ENCODE results near the gene RBM47.
"Not testable (repeated sequence)": the region's sequence is repeated elsewhere in the genome, so short reads cannot be mapped to it uniquely, and the experiment has no call there.

RBM47 gene

DNA sequence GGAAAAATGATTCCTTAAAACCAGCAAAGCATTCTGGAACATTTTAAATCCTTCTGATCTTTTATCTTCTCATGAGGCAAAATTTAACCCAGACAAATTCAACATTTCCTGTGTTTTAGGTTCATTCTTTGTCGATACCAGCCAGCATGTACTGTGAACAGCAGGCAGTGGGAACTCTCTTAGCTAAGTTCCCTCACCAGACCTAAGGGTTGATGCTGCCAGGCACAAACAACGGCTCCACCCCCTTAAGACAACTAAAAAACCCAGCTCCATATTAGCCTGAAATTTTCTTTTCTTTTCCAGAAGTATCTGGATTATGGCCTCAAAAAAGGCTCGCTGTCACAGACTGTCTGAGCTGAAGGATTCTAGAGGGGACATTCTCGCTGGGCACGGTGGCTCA is 2.4 kb upstream of the RBM47 start:
- Mint-ChIP-seq H3K4me1 (ENCODE audit: low read depth) (peaks cover 18% of the 10 kb centered on the region), H3K27me3 (peaks cover 34% of the 10 kb centered on the region), H3K27ac (no peak overlapping the region), H3K4me3 (no peak overlapping the region), H3K9me3 (no peaks in the 10 kb centered on the region), H3K36me3 (ENCODE audit: low read depth) (no peaks in the 10 kb centered on the region)

DNA sequence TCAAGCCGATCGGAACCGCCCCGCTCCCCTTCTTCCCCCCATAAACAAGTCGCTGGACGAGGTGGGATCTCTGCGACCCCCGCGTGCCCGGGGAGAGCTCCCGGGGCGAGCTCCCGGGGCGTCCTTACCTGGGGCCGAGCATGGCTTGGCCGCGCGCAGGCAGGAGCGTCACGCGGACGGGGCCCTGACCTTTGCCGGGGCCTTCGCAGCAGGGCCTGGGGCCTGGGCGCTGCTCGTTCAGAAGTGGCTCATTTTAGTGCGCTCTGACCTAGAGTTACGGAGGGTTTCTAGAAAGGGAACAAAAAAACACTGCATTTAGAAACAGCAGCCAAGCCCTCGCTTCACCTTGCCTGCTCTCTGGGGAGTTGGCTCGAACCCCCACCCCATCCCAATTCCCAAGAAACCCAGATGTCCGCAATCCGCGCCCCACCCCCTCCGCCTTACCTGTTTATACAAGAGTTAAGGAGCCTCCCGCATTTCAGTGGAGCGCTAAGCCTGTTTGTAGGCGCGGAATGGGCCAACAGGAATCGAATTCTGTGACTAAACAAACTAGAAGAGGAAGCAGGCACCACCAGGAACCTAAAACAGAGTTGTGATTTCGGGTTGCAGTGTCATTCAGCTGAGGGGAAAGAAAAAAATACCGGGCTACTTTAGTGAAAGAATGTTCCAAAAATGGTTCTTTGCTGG is 814 bp upstream of the RBM47 start:
- Mint-ChIP-seq H3K9me3 (no peaks in the 10 kb centered on the region), H3K4me3 (peak overlapping the region; percentile 80), H3K4me1 (ENCODE audit: low read depth) (peaks cover 29% of the 10 kb centered on the region), H3K27me3 (peaks cover 47% of the 10 kb centered on the region), H3K27ac (peak overlapping the region; percentile 68), H3K36me3 (ENCODE audit: low read depth) (no peaks in the 10 kb centered on the region)

DNA sequence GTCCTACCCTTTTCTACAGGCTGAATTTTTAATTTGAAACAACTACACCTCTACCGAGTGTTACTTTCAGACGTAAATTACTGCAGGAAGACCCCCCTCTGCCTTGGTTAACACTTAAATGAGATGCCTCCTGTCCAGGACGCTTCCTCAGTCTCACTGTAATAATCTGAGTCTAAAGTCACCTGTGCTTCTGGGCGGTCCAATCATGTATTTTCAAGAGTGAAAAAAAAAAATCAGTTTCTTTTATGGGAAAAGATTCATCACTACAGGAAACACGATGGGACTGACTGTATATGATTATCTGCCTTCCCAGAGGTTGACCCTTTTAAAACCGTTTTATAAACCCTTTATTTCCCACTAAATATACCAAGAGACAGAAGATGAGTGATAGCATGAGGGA is 776 bp downstream of the RBM47 start:
- no peaks in the 10 kb centered on the region for H3K36me3 Mint-ChIP-seq (ENCODE audit: low read depth)
- peak overlapping the region; percentile 80 for H3K4me3 Mint-ChIP-seq
- peaks cover 47% of the 10 kb centered on the region for H3K27me3 Mint-ChIP-seq
- H3K9me3 Mint-ChIP-seq = no peaks in the 10 kb centered on the region
- peaks cover 29% of the 10 kb centered on the region for H3K4me1 Mint-ChIP-seq (ENCODE audit: low read depth)
- no peak overlapping the region for H3K27ac Mint-ChIP-seq

DNA sequence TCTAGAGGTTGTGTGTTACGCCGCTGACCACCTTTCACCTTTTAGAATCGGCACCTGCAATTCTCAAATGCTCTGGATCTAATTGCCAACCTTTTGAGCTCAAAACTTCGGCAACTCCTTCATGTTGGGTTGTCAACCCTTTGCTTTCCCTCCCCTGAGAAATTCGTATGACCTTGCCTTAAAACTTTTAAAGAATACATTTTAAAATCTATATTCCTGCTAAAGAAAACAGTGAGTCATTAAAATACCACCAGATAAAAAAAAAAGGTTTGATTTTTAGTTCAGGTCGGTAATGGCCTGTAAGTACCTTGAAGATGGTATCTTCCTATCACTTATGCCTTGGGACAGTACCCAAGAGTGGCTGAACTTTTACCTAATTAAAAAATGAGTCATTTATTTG is 1.3 kb downstream of the RBM47 start:
- not testable (repeated sequence) for H3K9me3 Mint-ChIP-seq; H3K36me3 Mint-ChIP-seq (ENCODE audit: low read depth); H3K4me3 Mint-ChIP-seq; H3K27ac Mint-ChIP-seq
- Mint-ChIP-seq H3K4me1 (ENCODE audit: low read depth) (peaks cover 29% of the 10 kb centered on the region), H3K27me3 (peaks cover 47% of the 10 kb centered on the region)

DNA sequence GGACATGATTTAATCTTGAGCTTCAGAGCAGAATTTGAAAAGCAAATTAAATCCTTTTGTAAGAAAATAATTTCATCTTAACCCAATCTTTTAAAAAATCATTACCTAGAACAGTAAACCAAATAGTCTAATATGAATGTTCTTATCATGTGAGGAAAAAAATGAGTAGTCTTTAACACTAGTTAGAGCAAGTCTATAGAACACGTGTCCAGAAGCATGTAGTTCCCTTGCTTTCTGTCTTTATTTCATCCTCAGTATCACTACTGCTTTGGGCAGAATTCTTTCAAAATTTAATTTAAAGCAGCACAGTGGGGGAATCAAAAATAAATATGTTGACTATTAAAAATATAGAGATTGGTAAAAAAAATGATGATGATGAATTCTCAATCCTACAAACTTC is 2.1 kb downstream of the RBM47 start:
- no peaks in the 10 kb centered on the region for H3K9me3 Mint-ChIP-seq
- no peak overlapping the region for H3K27ac Mint-ChIP-seq
- H3K36me3 Mint-ChIP-seq (ENCODE audit: low read depth) = no peaks in the 10 kb centered on the region
- peaks cover 50% of the 10 kb centered on the region for H3K27me3 Mint-ChIP-seq
- H3K4me1 Mint-ChIP-seq (ENCODE audit: low read depth) = peaks cover 37% of the 10 kb centered on the region
- no peak overlapping the region for H3K4me3 Mint-ChIP-seq

DNA sequence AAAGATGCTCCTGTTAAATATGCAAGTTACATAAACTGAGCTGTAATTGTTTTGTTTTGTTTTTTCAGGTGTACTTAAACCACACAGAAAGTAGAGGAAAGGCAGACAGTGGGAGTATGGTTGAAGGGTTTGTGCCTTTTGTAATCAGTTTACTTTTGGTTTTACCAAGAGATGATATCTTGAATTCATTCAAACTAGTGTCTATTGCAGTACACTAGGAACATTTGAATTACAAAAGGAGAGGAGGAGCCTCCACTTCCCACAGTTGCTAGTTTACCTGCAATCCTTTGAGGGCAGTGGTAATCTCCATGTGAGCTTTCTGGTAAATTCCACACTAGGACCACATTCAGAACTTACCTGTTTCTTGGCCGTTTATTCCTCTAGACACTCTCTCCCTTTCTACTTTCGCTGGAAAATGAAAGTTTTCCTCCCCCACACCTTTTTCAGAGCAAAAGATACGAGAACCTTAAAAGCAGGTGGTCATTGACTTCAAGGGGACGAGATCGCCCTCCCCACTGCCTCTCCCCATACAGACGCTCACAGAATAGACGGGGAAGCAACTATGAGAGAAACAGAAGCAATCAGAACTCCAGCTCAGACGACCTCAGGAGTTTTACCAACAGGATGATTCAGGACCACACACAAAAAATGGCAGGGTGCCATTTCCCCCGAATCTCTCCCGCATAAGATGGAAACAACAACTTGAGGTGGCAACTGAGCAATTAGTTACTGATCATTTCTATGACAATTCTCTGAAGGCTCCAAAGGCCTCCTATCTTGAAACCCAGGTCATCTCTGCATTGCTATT is 3.3 kb downstream of the RBM47 start:
- no peak overlapping the region for H3K27ac Mint-ChIP-seq
- no peaks in the 10 kb centered on the region for H3K9me3 Mint-ChIP-seq
- peaks cover 50% of the 10 kb centered on the region for H3K27me3 Mint-ChIP-seq
- no peak overlapping the region for H3K4me3 Mint-ChIP-seq
- H3K4me1 Mint-ChIP-seq (ENCODE audit: low read depth) = peaks cover 48% of the 10 kb centered on the region
- no peaks in the 10 kb centered on the region for H3K36me3 Mint-ChIP-seq (ENCODE audit: low read depth)

DNA sequence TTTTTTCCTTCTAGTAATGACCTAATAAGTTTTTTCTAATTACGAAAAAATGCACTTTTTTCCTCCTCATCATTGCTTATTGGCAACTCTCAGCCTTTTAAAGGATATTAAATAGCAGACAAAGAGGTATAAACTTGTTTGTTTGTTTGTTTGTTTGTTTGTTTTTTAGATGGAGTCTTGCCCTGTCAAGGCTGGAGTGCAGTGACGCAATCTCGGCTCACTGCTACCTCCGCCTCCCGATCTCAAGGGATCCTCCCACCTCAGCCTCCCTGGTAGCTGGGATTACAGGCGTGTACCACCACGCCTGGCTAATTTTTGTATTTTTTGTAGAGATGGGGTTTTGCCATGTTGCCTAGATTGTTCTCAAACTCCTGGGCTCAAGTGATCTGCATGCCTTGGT is 6.0 kb downstream of the RBM47 start:
- H3K9me3 Mint-ChIP-seq = no peaks in the 10 kb centered on the region
- peaks cover 30% of the 10 kb centered on the region for H3K27me3 Mint-ChIP-seq
- H3K4me1 Mint-ChIP-seq (ENCODE audit: low read depth) = peaks cover 39% of the 10 kb centered on the region
- no peaks in the 10 kb centered on the region for H3K36me3 Mint-ChIP-seq (ENCODE audit: low read depth)
- no peak overlapping the region for H3K27ac Mint-ChIP-seq
- no peak overlapping the region for H3K4me3 Mint-ChIP-seq

DNA sequence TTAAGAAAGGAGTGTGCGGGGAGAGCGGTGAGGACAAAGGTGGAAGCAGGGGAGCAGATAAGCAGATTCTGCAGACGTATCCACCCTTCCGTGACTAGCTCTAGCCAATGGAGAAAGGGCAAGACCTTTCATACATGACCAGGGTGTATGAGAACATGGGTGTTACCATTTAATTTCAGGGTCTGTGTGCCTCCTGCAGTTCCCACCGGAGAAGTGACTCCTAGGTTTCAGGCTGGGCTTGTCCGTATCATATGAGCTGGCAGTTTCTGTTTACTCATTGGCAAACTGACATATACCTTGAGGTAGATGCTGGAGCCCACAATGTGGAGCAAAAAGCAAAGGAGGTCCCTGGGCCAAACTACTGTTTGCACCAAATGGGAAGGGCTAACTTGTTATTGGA is 6.8 kb downstream of the RBM47 start:
- Mint-ChIP-seq H3K36me3 (ENCODE audit: low read depth) (no peaks in the 10 kb centered on the region), H3K4me1 (ENCODE audit: low read depth) (peaks cover 35% of the 10 kb centered on the region), H3K27me3 (peaks cover 25% of the 10 kb centered on the region), H3K27ac (no peak overlapping the region), H3K9me3 (no peaks in the 10 kb centered on the region), H3K4me3 (no peak overlapping the region)

DNA sequence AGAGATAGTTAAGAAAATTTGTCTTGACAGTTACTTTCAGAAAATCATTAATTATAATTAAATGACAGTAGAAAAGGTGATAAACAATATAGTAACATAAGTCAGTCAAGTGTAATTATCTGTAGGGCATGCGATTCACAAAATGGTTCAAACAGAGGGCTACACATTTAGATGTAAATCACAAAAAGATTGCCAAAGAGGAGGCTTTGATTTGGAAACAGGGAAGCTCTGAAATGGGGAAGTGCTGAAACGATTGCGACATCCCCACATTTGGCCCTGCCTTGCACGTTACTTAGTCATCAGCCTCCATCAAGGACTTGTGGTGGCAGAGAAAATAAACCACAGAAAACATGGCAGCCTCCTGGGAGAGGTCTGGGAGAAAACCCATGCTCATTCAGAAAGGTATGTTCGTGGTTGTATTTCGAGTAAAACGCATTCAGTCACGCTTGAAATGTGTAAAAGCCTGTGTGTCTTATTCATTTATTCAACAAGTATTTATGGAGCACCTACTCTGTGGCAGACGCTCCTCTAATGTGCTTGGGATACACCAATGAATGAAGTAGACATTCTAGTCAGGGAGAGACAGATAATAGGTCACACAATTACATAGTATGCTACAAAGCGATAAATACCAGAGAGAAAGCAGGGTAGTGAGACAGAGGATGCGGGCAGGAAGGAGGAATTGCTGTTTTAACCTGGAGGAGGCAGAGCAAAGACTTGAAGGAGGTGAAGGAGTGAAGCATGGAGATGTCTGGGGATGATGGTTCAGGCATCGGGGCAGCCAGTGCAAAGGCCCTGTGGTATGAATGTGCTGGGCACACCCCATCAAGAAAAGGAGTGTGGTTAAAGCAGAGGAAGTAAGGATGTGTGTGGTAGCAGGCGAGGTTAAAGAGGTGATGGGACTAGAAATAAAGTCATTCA is 7.8 kb downstream of the RBM47 start:
- H3K27ac Mint-ChIP-seq = peak overlapping the region; percentile 14
- no peaks in the 10 kb centered on the region for H3K36me3 Mint-ChIP-seq (ENCODE audit: low read depth)
- H3K9me3 Mint-ChIP-seq = no peaks in the 10 kb centered on the region
- H3K4me1 Mint-ChIP-seq (ENCODE audit: low read depth) = peaks cover 32% of the 10 kb centered on the region
- H3K4me3 Mint-ChIP-seq = no peak overlapping the region
- peaks cover 14% of the 10 kb centered on the region for H3K27me3 Mint-ChIP-seq

DNA sequence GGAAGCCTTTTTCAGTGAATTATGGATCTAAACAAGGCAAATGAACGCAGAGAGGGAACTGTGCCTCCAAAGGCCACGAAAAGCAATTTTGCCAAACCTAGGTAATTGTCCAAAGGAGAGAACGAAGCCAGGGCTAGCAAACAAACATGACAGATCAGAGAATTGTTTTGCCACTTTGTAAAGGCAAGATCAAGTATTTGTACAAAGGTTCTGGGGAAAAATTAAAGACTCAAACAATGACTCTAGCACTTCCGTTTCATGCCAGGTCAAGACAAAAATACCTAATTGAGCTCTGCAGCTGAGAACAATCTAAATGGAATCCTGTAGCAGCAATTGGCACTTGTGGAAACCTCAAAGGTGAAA is 8.5 kb downstream of the RBM47 start:
- peaks cover 8% of the 10 kb centered on the region for H3K27me3 Mint-ChIP-seq
- H3K36me3 Mint-ChIP-seq (ENCODE audit: low read depth) = no peaks in the 10 kb centered on the region
- peaks cover 26% of the 10 kb centered on the region for H3K4me1 Mint-ChIP-seq (ENCODE audit: low read depth)
- no peaks in the 10 kb centered on the region for H3K9me3 Mint-ChIP-seq
- no peak overlapping the region for H3K4me3 Mint-ChIP-seq
- no peak overlapping the region for H3K27ac Mint-ChIP-seq

DNA sequence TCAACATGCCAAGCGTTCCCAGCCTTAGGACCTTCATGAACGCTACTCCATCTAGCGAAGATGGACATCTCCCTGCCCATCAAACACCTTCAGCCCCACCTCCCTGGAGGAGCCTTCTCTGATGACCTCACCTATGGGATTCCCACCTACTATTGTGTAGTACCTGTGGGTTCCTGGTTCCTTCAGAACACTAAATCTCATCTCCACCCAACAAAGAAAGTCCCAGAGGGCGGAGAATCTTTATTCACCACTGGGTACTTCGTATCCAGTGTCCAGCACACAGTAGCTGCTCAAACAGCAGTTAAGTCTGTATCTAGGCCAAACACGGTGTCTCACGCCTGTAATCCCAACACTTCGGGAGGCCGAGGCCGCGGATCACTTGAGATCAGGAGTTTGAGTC is 10.1 kb downstream of the RBM47 start:
- no peak overlapping the region for H3K4me3 Mint-ChIP-seq
- no peak overlapping the region for H3K27ac Mint-ChIP-seq
- H3K4me1 Mint-ChIP-seq (ENCODE audit: low read depth) = peaks cover 24% of the 10 kb centered on the region
- H3K27me3 Mint-ChIP-seq = peaks cover 3% of the 10 kb centered on the region
- no peaks in the 10 kb centered on the region for H3K9me3 Mint-ChIP-seq
- H3K36me3 Mint-ChIP-seq (ENCODE audit: low read depth) = no peaks in the 10 kb centered on the region

DNA sequence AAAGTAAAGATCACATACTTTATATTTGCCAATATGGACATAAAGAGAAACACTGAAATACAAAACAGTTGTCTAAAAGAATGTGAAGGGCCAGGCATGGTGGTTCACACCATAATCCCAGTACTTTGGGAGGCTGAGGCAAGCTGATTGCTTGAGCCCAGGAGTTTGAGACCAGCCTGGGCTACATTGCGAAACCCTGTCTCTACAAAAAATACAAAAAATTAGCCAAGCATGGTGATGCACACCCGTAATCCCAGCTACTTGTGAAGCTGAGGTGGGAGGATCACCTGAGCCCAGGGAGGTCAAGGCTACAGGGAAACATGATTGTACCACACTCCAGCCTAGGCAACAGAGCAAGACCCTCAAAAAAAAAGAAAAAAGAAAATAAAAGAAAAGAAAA is 11.8 kb downstream of the RBM47 start:
- Mint-ChIP-seq H3K27me3 (peaks cover 3% of the 10 kb centered on the region), H3K9me3 (no peaks in the 10 kb centered on the region), H3K36me3 (ENCODE audit: low read depth) (no peaks in the 10 kb centered on the region), H3K4me3 (no peak overlapping the region), H3K27ac (no peak overlapping the region), H3K4me1 (ENCODE audit: low read depth) (peaks cover 19% of the 10 kb centered on the region)

DNA sequence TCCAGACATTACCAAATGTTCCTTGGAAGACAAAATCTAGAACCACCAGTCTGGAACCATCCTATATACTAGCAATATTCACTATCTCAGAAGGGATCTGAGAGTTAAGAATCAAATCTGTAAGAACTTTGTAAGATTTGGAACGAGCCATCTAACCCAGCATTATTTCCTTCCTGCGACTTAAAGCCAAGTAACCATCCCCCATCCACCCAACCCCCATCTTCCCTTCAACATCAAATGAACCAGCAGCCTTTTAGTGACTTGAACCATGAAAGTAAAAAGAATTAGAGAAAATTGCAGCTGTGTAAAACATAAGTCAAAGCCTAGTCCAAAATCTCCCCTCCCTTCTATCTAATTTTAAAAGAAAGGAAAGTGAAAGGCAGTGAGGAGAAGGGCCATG is 15.6 kb downstream of the RBM47 start:
- Mint-ChIP-seq H3K36me3 (ENCODE audit: low read depth) (no peaks in the 10 kb centered on the region), H3K9me3 (no peaks in the 10 kb centered on the region), H3K4me1 (ENCODE audit: low read depth) (no peaks in the 10 kb centered on the region), H3K4me3 (no peak overlapping the region), H3K27me3 (no peaks in the 10 kb centered on the region), H3K27ac (no peak overlapping the region)

DNA sequence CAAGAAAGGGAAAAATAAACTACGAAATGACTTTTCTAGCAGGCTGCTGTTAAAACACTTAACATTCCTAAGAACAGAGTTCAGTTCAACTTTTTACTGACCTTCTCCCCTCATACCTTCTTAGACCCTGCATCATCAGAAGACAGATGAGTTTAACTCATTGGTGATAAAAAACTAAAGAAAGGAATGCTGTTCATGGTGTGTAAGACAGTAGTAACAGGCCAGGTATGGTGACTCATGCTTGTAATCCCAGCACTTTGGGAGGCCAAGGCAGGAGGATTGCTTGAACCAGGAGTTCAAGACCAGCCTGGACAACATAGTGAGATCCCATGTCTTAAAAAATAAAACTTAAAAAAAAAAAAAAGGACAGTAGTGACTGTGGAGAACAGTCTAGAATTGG is 16.2 kb downstream of the RBM47 start:
- Mint-ChIP-seq H3K4me1 (ENCODE audit: low read depth) (no peaks in the 10 kb centered on the region), H3K27me3 (no peaks in the 10 kb centered on the region), H3K27ac (no peak overlapping the region), H3K36me3 (ENCODE audit: low read depth) (no peaks in the 10 kb centered on the region), H3K4me3 (no peak overlapping the region), H3K9me3 (no peaks in the 10 kb centered on the region)

DNA sequence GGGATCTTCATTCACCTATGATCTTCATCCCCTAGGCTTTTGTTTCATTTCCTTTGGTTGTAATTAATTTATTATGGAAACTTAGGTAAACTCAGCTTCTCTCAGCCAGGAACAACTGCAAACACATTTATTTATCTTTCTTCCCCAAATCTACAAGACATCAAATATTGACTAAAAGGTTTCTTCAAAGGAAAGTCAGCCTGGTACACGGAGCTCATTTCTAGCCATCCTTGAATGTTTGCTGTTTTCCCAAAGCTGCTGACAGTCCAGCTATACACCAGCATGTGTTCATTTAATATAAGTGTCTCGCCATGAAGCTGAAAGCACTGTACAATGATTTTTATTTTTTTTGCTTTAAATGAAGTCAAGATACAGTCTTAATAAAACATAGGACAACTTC is 16.8 kb downstream of the RBM47 start:
- Mint-ChIP-seq H3K9me3 (no peaks in the 10 kb centered on the region), H3K27me3 (no peaks in the 10 kb centered on the region), H3K27ac (no peak overlapping the region), H3K4me3 (no peak overlapping the region), H3K36me3 (ENCODE audit: low read depth) (no peaks in the 10 kb centered on the region), H3K4me1 (ENCODE audit: low read depth) (no peaks in the 10 kb centered on the region)
